Nephron (organoid): ENCODE results near the gene FADS6.

ENCODE experiments used
- H3K27ac Mint-ChIP-seq, 3 experiments: 2 replicates each; pipeline ENCODE4 v1.8.0; 2020; ENCODE audit warnings: mixed read lengths in 3 of 3, mild to moderate bottlenecking in 2 of 3, moderate library complexity in 1 of 3
- H3K27me3 Mint-ChIP-seq: 2 replicates; pipeline ENCODE4 v1.8.0; 2021; ENCODE audit warnings: low read depth, mild to moderate bottlenecking, moderate library complexity, mixed read lengths
- H3K36me3 Mint-ChIP-seq: 2 replicates; pipeline ENCODE4 v1.8.0; 2020; ENCODE audit warnings: low read depth, mixed read lengths
- H3K4me1 Mint-ChIP-seq: 2 replicates; pipeline ENCODE4 v1.8.0; 2020; ENCODE audit warnings: mixed read lengths
- H3K4me3 Mint-ChIP-seq, 3 experiments: 2 replicates each; pipeline ENCODE4 v1.8.0; 2020; ENCODE audit warnings: mild to moderate bottlenecking in 3 of 3, mixed read lengths in 3 of 3, moderate library complexity in 2 of 3
- H3K9me3 Mint-ChIP-seq: 2 replicates; pipeline ENCODE4 v1.8.0; 2020; ENCODE audit warnings: mixed read lengths
- CTCF ChIP-seq, 3 experiments: fragments of 200-600 bp; sonication (generic); IDR thresholded peaks; one replicate each; pipeline ENCODE4 v1.5.0; 2021; ENCODE audit warnings: antibody characterized with exemption in 3 of 3; ENCODE audit not compliant: unreplicated experiment in 3 of 3

Gene FADS6

DNA sequence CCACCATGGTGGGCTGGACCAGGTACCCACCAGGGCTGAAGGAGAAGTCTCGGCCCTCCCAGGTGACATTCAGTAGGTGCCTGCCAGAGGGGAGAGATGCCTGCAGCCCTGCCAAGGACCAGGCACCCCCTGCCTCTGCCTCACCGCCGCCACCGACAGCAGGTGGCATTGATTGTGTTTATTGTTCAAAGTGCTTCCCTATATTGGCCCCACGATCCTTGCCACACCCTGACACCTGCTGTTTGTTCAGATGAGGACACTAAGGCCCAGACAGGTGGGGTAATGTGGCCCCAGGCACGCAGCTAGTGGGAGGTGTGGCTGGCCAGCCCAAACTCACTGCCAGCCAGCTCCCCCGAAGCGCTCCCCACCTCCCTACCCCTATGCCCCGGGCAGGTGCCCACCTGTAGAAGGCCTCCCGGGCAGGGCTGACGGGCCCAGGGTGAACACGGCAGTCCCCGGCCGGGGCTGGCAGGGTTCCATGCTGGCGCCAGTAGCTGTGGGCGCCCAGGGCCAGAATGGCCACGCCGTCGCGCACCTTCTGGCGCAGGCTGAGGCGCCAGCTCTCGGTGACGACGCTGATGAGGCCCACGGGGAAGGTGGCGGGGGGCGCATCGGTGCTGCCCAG lies 41.7 kb downstream of the FADS6 start:
- H3K4me3 Mint-ChIP-seq = no peak overlapping the region
- no peak for TF ChIP-seq CTCF (IDR thresholded peaks at IDR 0.05; ENCODE audit: unreplicated experiment in 3 of 3)
- no peak overlapping the region for H3K27ac Mint-ChIP-seq
- H3K36me3 Mint-ChIP-seq = no peaks in the 10 kb centered on the region
- H3K4me1 Mint-ChIP-seq = no peaks in the 10 kb centered on the region
- H3K9me3 Mint-ChIP-seq = no peaks in the 10 kb centered on the region
- peaks cover 90% of the 10 kb centered on the region for H3K27me3 Mint-ChIP-seq

GRCh38 chr17:74850914-74851313 lies 42.5 kb downstream of the FADS6 start:
- H3K27ac Mint-ChIP-seq = no peak overlapping the region

DNA sequence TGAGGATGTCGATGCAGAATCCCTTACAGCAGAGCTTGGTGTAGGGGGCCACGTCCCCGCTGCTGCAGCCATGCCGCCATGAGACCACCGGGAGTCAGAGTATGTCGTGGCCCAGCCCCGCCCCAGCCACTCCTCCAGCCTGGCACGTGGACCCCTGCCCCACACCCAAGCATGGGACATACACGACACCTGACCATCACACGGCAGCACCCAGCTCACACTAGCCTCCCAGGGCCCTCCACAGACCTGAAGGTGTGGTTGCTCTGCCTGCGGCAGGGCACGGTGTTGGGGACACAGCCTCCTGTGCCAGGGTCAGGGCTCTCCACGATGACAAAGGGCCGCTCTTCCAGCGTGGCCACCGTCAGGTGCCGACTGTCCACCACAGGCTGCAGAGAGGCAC lies 43.1 kb downstream of the FADS6 start:
- Mint-ChIP-seq H3K4me1 (no peaks in the 10 kb centered on the region), H3K36me3 (no peaks in the 10 kb centered on the region), H3K9me3 (no peaks in the 10 kb centered on the region), H3K27ac (no peak overlapping the region), H3K27me3 (peaks cover 89% of the 10 kb centered on the region), H3K4me3 (no peak overlapping the region)
- TF ChIP-seq CTCF (IDR thresholded peaks at IDR 0.05; ENCODE audit: unreplicated experiment in 3 of 3) = no peak

More at GRCh38 chr17:74850914-74851313, 42.5 kb downstream of the FADS6 start:
- H3K27me3 Mint-ChIP-seq = peaks cover 89% of the 10 kb centered on the region
- TF ChIP-seq CTCF (IDR thresholded peaks at IDR 0.05; ENCODE audit: unreplicated experiment in 3 of 3) = no peak
- no peak overlapping the region for H3K4me3 Mint-ChIP-seq
- no peaks in the 10 kb centered on the region for H3K9me3 Mint-ChIP-seq
- no peaks in the 10 kb centered on the region for H3K36me3 Mint-ChIP-seq
- no peaks in the 10 kb centered on the region for H3K4me1 Mint-ChIP-seq

- TF ChIP-seq CTCF (IDR thresholded peaks at IDR 0.05; ENCODE audit: unreplicated experiment in 3 of 3) = no peak
- H3K4me3 Mint-ChIP-seq = no peak overlapping the region
- H3K9me3 Mint-ChIP-seq = no peaks in the 10 kb centered on the region
- H3K27me3 Mint-ChIP-seq = peaks cover 89% of the 10 kb centered on the region
- no peaks in the 10 kb centered on the region for H3K36me3 Mint-ChIP-seq
- no peak overlapping the region for H3K27ac Mint-ChIP-seq
- no peaks in the 10 kb centered on the region for H3K4me1 Mint-ChIP-seq
Measured at GRCh38 chr17:74848656-74849399, 44.6 kb downstream of the FADS6 start.

GRCh38 chr17:74846621-74847020 lies 46.8 kb downstream of the FADS6 start:
- H3K36me3 Mint-ChIP-seq = no peaks in the 10 kb centered on the region
- H3K4me3 Mint-ChIP-seq = no peak overlapping the region
- H3K27ac Mint-ChIP-seq = no peak overlapping the region
- peaks cover 5% of the 10 kb centered on the region for H3K4me1 Mint-ChIP-seq
- no peaks in the 10 kb centered on the region for H3K9me3 Mint-ChIP-seq
- no peak for TF ChIP-seq CTCF (IDR thresholded peaks at IDR 0.05; ENCODE audit: unreplicated experiment in 3 of 3)
- H3K27me3 Mint-ChIP-seq = peaks cover 82% of the 10 kb centered on the region

DNA sequence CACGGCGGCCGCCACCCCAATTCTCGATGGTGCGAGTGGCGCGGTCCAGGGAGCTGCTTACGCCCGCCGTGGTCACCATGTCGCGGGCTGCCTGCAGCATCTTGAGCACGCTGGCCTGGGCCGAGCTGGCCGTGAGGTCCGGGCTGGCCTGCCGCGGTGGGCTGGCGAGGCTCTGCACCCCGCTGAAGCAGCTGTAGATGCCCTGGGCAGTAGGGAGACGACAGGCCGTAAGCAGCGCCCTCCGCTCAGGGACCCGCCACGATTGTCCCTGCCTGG lies 50.1 kb downstream of the FADS6 start:
- peaks cover 63% of the 10 kb centered on the region for H3K27me3 Mint-ChIP-seq
- H3K27ac Mint-ChIP-seq = no peak overlapping the region

More for the DNA sequence above, 50.1 kb downstream of the FADS6 start:
- no peak for TF ChIP-seq CTCF (IDR thresholded peaks at IDR 0.05; ENCODE audit: unreplicated experiment in 3 of 3)
- H3K4me3 Mint-ChIP-seq = no peak overlapping the region
- peaks cover 25% of the 10 kb centered on the region for H3K4me1 Mint-ChIP-seq
- H3K9me3 Mint-ChIP-seq = no peaks in the 10 kb centered on the region
- H3K36me3 Mint-ChIP-seq = peaks cover 4% of the 10 kb centered on the region
